Lower lobe of right lung (tissue), 2 donors: ENCODE results near the gene PNP. TPM values are rescaled to one million over a fixed set of nuclear protein-coding genes. Genes with fewer than 3 reads are reported as not detected.

Experiments used
- ATAC-seq, 2 donors: fragments of 200-7000 bp; cut with Tn5 transposase; one replicate each; pipeline ENCODE4 v1.9.1; 2020 to 2022; ENCODE audit warnings: mild to moderate bottlenecking in 2 of 2, moderate library complexity in 2 of 2
- DNase-seq: peaks from one replicate; pipeline ENCODE4 v3.0.0-alpha.2; 2020
- H3K27ac ChIP-seq: fragments of 200-600 bp; one replicate; pipeline ENCODE4 v1.8.0; 2022
- H3K27me3 ChIP-seq: fragments of 200-600 bp; one replicate; pipeline ENCODE4 v1.8.0; 2022; ENCODE audit warnings: low read depth
- H3K36me3 ChIP-seq: fragments of 200-600 bp; one replicate; pipeline ENCODE4 v1.8.0; 2022; ENCODE audit warnings: mild to moderate bottlenecking
- H3K4me1 ChIP-seq: fragments of 200-600 bp; one replicate; pipeline ENCODE4 v1.8.0; 2022
- H3K4me3 ChIP-seq: fragments of 200-600 bp; one replicate; pipeline ENCODE4 v1.8.0; 2022; ENCODE audit warnings: mild to moderate bottlenecking
- H3K9me3 ChIP-seq: fragments of 200-600 bp; one replicate; pipeline ENCODE4 v1.8.0; 2022
- intact Hi-C: fragments of 100-400 bp; cut with DNase I; formaldehyde crosslinking; loops from one replicate; pipeline ENCODE4 v1.11.0; 2022
- total RNA-seq: library from RNA; stranded (reverse); fragmentation: NEBNext Ultra II Directional; extraction: Animal tissue kit (Norgen Biotek cat#: 25700); gene quantifications from one replicate; pipeline ENCODE4 v1.2.1, GENCODE V29; 2021
- TF ChIP-seq, protein P1 (sequence below): fragments of 200-600 bp; IDR thresholded peaks from one replicate; pipeline ENCODE4 v1.8.0; 2022; ENCODE audit warnings: antibody characterized with exemption, mild to moderate bottlenecking
- donor health status: DM: no; HTN: yes; CAD: no; lungs with severe emphysema.

PNP gene
- total RNA-seq, 1 donor from 2014 or later = 28.8 TPM

DNA sequence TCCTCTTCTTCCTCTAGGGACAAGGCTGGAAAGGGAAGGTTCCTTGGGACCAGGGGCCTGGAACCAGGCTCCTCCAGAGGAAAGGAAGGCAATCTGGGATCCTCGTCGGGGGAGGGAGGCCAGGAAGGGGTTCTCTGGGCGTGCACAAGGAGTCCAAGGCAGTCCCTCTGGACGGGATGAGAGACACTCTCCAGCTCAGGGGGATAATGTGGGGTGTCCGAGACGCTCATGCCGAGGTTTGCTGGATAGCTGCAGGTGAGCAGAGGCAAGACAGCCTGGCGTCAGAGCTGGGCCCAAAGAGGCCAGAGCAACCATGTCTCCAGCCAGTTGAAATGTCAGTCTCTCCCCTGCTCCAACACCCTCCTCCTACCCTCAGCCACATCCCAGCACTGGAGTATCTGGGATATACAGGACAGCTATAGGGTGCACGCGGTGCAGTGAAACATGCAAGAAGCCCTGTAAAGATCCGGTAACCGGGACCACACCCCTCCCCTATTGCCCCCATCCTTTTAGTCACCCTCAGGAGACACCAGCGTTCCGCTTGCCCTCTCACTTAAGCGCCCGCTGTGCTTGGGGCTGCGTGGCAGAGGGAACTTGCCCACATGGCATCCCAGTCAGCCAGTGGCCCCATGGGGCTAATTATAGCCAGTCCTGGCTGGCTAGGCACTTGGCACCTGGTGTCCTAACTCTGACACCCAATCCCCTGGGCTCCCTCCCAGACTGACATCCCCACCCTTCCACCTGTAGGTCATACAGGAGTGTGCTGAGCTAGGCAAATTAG, 33.4 kb upstream of the PNP start, which contains the start of gene KLHL33:
Gene KLHL33, minus strand, starts transcription at position 585 of the 781 bp plus-strand sequence. Its CDS starts 355 bp downstream, at position 230.
- H3K27ac ChIP-seq = peak within 1 kb of the TSS; percentile 68
- intact Hi-C loops = no loop called here

GRCh38 chr14:20436363-20436755, 32.8 kb upstream of the PNP start:
- no peaks in the 10 kb centered on the region for H3K9me3 ChIP-seq
- TF ChIP-seq, protein P1, sequence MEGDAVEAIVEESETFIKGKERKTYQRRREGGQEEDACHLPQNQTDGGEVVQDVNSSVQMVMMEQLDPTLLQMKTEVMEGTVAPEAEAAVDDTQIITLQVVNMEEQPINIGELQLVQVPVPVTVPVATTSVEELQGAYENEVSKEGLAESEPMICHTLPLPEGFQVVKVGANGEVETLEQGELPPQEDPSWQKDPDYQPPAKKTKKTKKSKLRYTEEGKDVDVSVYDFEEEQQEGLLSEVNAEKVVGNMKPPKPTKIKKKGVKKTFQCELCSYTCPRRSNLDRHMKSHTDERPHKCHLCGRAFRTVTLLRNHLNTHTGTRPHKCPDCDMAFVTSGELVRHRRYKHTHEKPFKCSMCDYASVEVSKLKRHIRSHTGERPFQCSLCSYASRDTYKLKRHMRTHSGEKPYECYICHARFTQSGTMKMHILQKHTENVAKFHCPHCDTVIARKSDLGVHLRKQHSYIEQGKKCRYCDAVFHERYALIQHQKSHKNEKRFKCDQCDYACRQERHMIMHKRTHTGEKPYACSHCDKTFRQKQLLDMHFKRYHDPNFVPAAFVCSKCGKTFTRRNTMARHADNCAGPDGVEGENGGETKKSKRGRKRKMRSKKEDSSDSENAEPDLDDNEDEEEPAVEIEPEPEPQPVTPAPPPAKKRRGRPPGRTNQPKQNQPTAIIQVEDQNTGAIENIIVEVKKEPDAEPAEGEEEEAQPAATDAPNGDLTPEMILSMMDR = no peak
- H3K36me3 ChIP-seq = no peaks in the 10 kb centered on the region
- no peak overlapping the region for H3K27ac ChIP-seq
- ATAC-seq = no peak
- no peaks in the 10 kb centered on the region for H3K4me1 ChIP-seq
- peaks cover 14% of the 10 kb centered on the region for H3K27me3 ChIP-seq
- intact Hi-C loops = no loop called here
- no peak for DNase-seq
- H3K4me3 ChIP-seq = no peak overlapping the region

More for the DNA sequence above, 33.4 kb upstream of the PNP start, which contains the start of gene KLHL33:
- Histone ChIP-seq H3K36me3 (no peaks in the 10 kb centered on the region), H3K27me3 (peaks cover 14% of the 10 kb centered on the region), H3K4me3 (peak within 1 kb of the TSS; percentile 29), H3K4me1 (no peaks in the 10 kb centered on the region), H3K9me3 (no peaks in the 10 kb centered on the region)
- TF ChIP-seq, protein P1 = no peak
- DNase-seq (no peak), ATAC-seq (no peak)

DNA sequence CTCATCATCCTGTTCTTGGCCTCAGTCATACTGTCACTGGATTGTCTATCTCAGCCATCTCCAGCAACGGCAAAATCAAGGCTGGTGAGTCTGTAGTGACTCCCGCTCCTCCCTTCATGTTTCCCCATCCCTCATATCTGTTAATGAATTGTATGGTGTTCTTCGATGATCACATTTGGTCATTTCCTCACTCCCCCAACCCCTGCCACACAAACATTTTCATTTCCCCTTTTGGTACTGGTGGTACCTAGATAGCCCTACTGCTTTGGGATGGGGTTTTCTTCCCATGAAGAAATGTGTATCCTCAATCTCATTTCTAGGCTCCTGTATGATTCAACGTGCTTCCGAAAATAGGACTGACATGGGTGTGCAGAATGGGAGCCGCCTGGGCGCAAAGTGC, 30.5 kb upstream of the PNP start:
- H3K4me1 ChIP-seq = no peaks in the 10 kb centered on the region
- intact Hi-C loops = no loop called here
- TF ChIP-seq, protein P1 = no peak
- no peak overlapping the region for H3K4me3 ChIP-seq
- no peak for ATAC-seq
- H3K27ac ChIP-seq = no peak overlapping the region
- DNase-seq = no peak
- H3K9me3 ChIP-seq = no peaks in the 10 kb centered on the region
- H3K27me3 ChIP-seq = peaks cover 14% of the 10 kb centered on the region
- no peaks in the 10 kb centered on the region for H3K36me3 ChIP-seq

GRCh38 chr14:20440465-20440864, 28.7 kb upstream of the PNP start:
- DNase-seq = no peak
- TF ChIP-seq, protein P1 = no peak
- no peak overlapping the region for H3K27ac ChIP-seq
- no peaks in the 10 kb centered on the region for H3K9me3 ChIP-seq
- H3K4me1 ChIP-seq = no peaks in the 10 kb centered on the region
- H3K27me3 ChIP-seq = peaks cover 5% of the 10 kb centered on the region
- intact Hi-C loops = no loop called here
- ATAC-seq = no peak
- H3K4me3 ChIP-seq = no peak overlapping the region
- peaks cover 3% of the 10 kb centered on the region for H3K36me3 ChIP-seq

GRCh38 chr14:20440882-20441281, 28.3 kb upstream of the PNP start:
- H3K9me3 ChIP-seq = no peaks in the 10 kb centered on the region
- intact Hi-C loops = no loop called here

More at GRCh38 chr14:20440882-20441281, 28.3 kb upstream of the PNP start:
- H3K4me3 ChIP-seq = no peak overlapping the region
- no peaks in the 10 kb centered on the region for H3K4me1 ChIP-seq
- ATAC-seq (peak in 1 of 2 donors; percentile 53), DNase-seq (no peak)
- no peak overlapping the region for H3K27ac ChIP-seq
- peaks cover 1% of the 10 kb centered on the region for H3K27me3 ChIP-seq
- TF ChIP-seq, protein P1 = no peak
- peaks cover 8% of the 10 kb centered on the region for H3K36me3 ChIP-seq
